Activated T-helper 2 cell treated with anti-CD3 and anti-CD28 coated beads, Interferon-gamma antibody, Interleukin-2, Interleukin-4, amounts not matched to agents 10 μg/mL and 5 μg/mL and 100 μg/mL, durations not matched to agents 14 hours and 24 hours and 36 hours (primary cell): ENCODE results near the gene DUS1L. TPM values are rescaled to one million over a fixed set of nuclear protein-coding genes. Genes with fewer than 3 reads are reported as not detected.

Source experiments
- DNase-seq: peaks from one replicate; pipeline ENCODE4 v3.0.0; 2021; ENCODE audit warnings: low spot score
- H3K27ac Mint-ChIP-seq: one replicate; pipeline ENCODE4 v1.8.0; 2021; ENCODE audit warnings: mixed read lengths
- H3K27me3 Mint-ChIP-seq: one replicate; pipeline ENCODE4 v1.8.0; 2021; ENCODE audit warnings: low read depth, mixed read lengths
- H3K36me3 Mint-ChIP-seq: one replicate; pipeline ENCODE4 v1.8.0; 2021; ENCODE audit warnings: low read depth, mixed read lengths
- H3K4me1 Mint-ChIP-seq: one replicate; pipeline ENCODE4 v1.8.0; 2021; ENCODE audit warnings: low read depth, mixed read lengths
- H3K4me3 Mint-ChIP-seq: one replicate; pipeline ENCODE4 v1.8.0; 2021; ENCODE audit warnings: low read depth, mild to moderate bottlenecking, moderate library complexity, mixed read lengths
- H3K9me3 Mint-ChIP-seq: one replicate; pipeline ENCODE4 v1.8.0; 2021; ENCODE audit warnings: mixed read lengths
- intact Hi-C: fragments of 100-400 bp; cut with micrococcal nuclease; formaldehyde crosslinking; loops from one replicate; pipeline ENCODE4 v1.15.1; 2023
- total RNA-seq: library from RNA; stranded (reverse); gene quantifications from 2 replicates; pipeline ENCODE4 v1.2.3, GENCODE V29; 2022

DUS1L gene
- total RNA-seq, 1 donor from 2014 or later, result 154 TPM

DNA sequence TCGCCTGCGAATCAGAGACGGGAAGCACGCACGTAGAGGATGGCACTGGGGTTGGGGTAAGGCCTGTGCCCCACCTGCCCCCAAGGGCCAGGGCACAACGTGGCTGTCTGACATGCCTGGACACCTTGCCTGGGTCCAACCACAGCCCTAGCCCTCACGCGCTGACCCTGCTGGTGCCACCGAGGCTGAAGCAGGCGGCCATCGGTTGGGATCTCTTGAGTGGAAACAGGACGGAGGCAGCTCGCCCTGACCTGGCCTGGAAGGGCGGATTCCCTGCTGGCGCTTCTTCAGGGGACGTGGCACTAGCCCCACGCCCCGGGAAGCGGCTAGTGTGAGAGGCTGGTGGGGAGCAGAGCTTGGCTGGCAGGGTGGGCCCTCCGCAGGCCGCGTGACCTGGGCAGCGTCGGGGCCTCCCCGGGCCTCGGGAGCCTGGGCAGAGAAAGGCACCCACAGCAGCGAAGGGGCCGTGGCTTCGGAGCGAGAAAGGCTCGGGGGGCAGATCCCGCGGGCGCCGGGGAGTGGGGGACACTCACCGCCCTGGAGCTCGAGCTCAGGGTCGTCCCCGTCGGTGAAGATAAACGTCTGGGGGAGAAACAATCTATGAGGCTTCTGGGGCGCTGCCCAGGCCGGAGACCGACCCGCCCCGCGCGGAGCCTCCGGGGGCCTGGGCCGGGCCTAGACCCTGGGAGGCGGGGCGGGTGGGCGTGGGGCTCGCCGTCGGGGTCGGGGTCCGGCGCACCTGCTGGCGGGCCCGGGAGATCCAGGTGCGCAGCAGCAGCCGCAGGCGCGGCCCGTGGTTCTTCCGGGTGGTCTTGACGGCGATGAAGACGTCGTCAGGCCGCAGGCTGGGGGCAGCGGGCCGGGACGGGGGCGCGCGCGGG lies 14.6 kb downstream of the DUS1L start:
- intact Hi-C loops, result no loop called here
- no peaks in the 10 kb centered on the region for H3K27me3 Mint-ChIP-seq
- peak overlapping the region; percentile 87 for H3K4me3 Mint-ChIP-seq
- H3K4me1 Mint-ChIP-seq, result peaks cover 7% of the 10 kb centered on the region
- no peak for DNase-seq
- H3K36me3 Mint-ChIP-seq, result peaks cover 10% of the 10 kb centered on the region
- no peaks in the 10 kb centered on the region for H3K9me3 Mint-ChIP-seq
- H3K27ac Mint-ChIP-seq, result peak overlapping the region; percentile 76

DNA sequence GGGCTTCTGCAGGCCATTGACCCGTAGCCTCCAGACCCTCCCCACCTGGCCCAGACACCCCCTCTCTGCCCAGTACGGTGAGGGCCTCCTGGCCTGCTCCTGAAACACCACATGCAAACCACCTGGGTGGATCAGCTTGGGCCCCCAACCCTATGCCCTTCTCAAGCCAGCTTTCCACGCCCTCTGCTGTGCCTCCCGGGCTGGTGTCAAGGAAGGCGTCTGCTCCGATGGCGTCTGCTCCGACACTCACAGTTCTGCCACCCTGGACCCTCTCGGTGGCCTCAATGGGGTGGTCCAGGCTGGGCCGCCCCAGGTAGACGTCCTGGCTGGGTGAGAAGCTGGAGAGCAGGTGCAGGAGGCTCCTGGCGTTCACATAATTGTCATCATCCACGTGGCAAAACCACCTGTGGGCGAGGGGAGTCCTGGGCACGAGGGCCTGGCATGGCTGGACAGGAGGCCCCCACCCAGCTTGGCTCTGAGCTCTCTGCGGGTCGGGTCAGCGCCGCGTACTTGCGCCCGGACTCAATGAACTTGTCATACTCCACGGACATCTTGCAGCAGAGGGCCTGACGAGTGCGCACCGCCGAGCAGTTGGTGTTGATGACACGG lies 15.3 kb downstream of the DUS1L start:
- H3K27ac Mint-ChIP-seq, result peak overlapping the region; percentile 76
- H3K9me3 Mint-ChIP-seq, result no peaks in the 10 kb centered on the region
- intact Hi-C loops, result no loop called here

DNA sequence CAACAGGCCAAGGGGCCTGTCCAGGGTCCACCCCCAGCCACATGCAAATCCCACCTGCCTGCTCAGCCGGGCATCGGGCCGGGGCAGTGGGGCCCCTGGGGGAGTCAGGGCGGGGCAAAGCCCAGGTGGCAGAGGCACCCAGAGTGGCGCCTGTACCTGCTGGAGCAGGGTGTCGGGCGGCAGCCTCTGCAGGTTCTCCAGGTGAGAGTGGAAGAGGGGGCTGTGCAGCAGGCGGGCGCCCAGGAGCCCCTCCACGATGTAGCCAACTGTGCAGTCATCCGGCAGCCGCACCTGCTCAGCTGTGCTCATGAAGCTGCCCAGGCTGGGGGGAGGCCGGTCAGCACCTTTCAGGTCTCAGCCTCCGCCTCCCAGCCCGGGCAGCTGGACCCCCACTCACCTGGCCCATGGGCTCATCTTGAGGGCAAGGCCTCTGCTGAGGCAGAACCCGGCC lies 16.1 kb downstream of the DUS1L start:
- Mint-ChIP-seq H3K4me1 (peaks cover 7% of the 10 kb centered on the region), H3K27me3 (no peaks in the 10 kb centered on the region), H3K4me3 (no peak overlapping the region), H3K36me3 (peaks cover 5% of the 10 kb centered on the region), H3K9me3 (no peaks in the 10 kb centered on the region), H3K27ac (no peak overlapping the region)
- intact Hi-C loops, result no loop called here
- no peak for DNase-seq

More for the DNA sequence above, 15.3 kb downstream of the DUS1L start:
- Mint-ChIP-seq H3K4me1 (peaks cover 7% of the 10 kb centered on the region), H3K4me3 (peak overlapping the region; percentile 87), H3K27me3 (no peaks in the 10 kb centered on the region), H3K36me3 (peaks cover 10% of the 10 kb centered on the region)
- DNase-seq, result no peak

DNA sequence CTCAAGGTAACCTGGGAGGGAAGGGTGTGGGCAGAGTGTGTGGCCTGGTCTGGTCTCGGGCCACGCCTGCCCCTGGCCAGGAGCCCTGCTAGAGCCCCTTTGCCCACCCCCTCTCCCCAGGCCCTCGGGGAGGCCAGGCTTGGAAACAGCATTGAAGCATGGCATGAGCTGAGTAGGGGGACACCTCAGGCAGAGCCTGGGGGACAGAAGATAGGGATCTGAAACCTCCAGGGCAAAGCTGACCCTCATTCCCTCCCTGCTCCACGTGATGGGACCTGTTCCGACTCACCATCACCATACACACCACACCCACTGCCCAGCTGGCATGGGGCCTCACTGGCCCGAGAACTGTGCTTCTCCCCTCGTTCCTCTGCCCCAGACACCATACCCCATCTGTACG lies 16.5 kb downstream of the DUS1L start:
- no peaks in the 10 kb centered on the region for H3K9me3 Mint-ChIP-seq
- H3K4me1 Mint-ChIP-seq, result peaks cover 7% of the 10 kb centered on the region
- peak overlapping the region; percentile 37 for H3K4me3 Mint-ChIP-seq
- peaks cover 5% of the 10 kb centered on the region for H3K36me3 Mint-ChIP-seq
- H3K27me3 Mint-ChIP-seq, result no peaks in the 10 kb centered on the region
- no peak for DNase-seq
- no peak overlapping the region for H3K27ac Mint-ChIP-seq
- intact Hi-C loops, result no loop called here

DNA sequence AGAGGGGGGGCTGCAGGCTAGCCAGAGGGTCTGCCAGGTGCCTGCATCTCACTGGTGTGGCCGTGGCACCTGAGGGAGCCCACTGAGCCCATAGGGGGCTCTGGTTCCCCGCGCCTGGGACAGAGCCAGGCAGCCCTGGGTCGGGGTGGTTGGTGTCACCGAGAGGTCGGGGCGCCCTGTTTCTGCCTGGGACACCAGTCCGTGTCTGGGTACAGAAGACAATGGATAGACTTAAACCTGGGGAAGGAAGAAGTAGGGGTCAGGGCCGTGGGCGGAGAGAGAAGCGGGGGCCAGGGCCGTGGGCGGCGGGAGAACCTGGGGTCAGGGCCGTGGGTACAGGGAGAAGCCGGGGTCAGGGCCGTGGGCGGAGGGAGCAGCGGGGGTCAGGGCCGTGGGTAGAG lies 17.0 kb downstream of the DUS1L start:
- Mint-ChIP-seq H3K27ac (no peak overlapping the region), H3K4me1 (peaks cover 7% of the 10 kb centered on the region), H3K9me3 (no peaks in the 10 kb centered on the region), H3K4me3 (peak overlapping the region; percentile 21), H3K36me3 (peaks cover 5% of the 10 kb centered on the region), H3K27me3 (no peaks in the 10 kb centered on the region)
- intact Hi-C loops, result no loop called here
- no peak for DNase-seq

DNA sequence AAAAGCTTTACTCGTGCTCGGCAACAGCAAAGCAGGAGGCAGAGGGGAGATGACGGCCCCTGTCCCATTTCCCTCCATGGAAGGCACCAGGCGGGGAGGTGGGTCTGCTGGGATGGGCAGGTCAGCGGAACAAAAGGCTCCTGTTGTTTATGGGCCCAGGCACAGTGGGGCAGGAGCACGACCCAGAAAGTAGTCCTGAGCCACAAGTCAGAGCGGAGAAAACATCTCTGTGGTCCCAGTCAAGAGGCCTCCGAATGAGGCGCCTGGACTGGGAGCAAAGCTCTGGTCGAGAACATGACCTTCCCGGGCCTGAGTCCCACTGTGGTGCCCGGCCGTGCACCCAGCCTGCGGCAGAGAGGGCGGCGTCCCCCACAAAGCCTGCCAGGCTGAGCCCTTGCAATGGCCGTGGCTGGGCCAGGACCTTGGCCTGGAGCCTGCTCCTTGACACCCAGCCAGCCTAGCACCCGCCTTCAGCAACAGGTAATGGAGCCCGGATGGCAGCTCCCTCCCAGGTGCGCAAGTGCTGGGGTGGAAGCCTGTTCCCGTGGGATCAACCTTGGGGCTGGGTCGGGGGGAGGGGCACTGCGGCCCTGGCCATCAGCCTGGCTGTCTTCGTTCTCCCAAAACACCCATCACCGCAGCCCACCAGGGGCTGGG lies 17.6 kb downstream of the DUS1L start:
- H3K36me3 Mint-ChIP-seq, result peaks cover 5% of the 10 kb centered on the region
- H3K27me3 Mint-ChIP-seq, result no peaks in the 10 kb centered on the region
- intact Hi-C loops, result no loop called here
- no peaks in the 10 kb centered on the region for H3K9me3 Mint-ChIP-seq
- DNase-seq, result no peak
- H3K4me1 Mint-ChIP-seq, result peaks cover 7% of the 10 kb centered on the region
- no peak overlapping the region for H3K4me3 Mint-ChIP-seq
- no peak overlapping the region for H3K27ac Mint-ChIP-seq

DNA sequence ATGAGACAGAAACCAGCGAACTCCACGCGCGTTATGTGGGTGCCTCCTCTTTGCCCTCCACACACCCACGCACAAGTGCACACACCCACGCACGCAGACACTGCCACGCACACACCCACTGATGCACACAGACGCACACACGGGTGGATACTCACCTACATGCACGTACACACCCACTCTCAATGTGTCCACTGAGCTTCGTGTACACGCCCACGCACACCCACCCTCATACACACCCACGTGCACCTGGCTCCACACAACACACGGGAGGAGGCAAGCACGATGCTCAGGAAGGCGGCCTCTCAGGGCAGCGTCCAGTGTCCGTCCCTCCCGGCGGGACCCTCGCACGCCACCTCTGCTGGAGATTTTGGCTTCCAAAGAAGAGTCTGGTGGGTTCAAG lies 18.2 kb downstream of the DUS1L start:
- Mint-ChIP-seq H3K9me3 (no peaks in the 10 kb centered on the region), H3K4me1 (peaks cover 7% of the 10 kb centered on the region), H3K4me3 (no peak overlapping the region), H3K36me3 (peaks cover 5% of the 10 kb centered on the region), H3K27ac (no peak overlapping the region), H3K27me3 (no peaks in the 10 kb centered on the region)
- no peak for DNase-seq
- intact Hi-C loops, result no loop called here

DNA sequence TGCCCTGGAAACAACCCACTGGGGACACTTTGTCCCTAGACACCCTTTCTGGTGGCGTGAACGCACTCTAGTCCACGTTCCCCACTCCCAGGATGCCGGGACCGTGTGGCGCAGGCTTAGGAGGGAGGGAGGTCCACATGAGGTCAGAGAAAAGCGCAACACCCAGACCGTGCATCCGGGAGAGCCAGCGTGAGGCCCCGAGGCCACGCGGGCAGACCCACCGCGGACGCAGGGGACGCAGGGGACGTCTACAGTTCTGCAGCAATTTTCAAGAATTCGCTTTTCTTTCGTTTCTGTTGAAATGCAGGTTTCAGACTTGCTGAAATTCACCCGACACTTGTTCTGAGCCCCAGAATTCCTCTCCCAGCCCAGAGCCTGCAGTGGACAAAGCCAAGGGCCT lies 18.7 kb downstream of the DUS1L start:
- peaks cover 5% of the 10 kb centered on the region for H3K36me3 Mint-ChIP-seq

DNA sequence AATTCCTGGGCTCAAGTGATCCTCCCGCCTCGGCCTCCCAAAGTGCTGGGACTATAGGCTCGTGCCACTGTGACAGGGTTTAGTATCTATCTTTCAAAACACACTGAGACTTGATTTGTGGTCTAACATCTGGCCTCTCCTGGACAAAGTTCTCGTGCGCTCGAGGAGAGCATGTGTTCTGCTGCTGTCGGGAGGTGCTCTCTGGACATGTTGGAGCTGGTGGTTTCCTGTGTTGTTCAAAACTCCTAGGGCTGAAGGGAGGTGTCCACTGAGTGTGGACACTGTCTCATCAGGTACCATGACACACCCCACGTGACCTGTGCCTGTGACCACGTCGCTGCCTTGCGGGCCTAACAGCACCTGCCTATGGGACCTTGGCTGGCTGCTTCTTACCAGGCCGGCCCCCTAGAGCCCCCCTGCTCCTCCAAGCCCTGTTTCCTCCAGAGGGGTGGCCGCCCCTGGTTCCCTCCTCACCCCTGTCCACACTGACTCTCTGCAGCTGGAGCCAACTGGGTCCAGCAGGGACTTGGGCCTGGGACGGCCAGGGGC lies 19.6 kb downstream of the DUS1L start:
- Mint-ChIP-seq H3K4me3 (no peak overlapping the region), H3K9me3 (no peaks in the 10 kb centered on the region), H3K36me3 (peaks cover 5% of the 10 kb centered on the region), H3K27me3 (no peaks in the 10 kb centered on the region), H3K4me1 (peaks cover 7% of the 10 kb centered on the region), H3K27ac (no peak overlapping the region)
- intact Hi-C loops, result no loop called here
- DNase-seq, result no peak

More for the DNA sequence above, 18.7 kb downstream of the DUS1L start:
- no peak for DNase-seq
- H3K4me3 Mint-ChIP-seq, result peak overlapping the region; percentile 17
- H3K27me3 Mint-ChIP-seq, result no peaks in the 10 kb centered on the region
- intact Hi-C loops, result no loop called here
- no peak overlapping the region for H3K27ac Mint-ChIP-seq
- no peaks in the 10 kb centered on the region for H3K9me3 Mint-ChIP-seq
- peaks cover 7% of the 10 kb centered on the region for H3K4me1 Mint-ChIP-seq

DNA sequence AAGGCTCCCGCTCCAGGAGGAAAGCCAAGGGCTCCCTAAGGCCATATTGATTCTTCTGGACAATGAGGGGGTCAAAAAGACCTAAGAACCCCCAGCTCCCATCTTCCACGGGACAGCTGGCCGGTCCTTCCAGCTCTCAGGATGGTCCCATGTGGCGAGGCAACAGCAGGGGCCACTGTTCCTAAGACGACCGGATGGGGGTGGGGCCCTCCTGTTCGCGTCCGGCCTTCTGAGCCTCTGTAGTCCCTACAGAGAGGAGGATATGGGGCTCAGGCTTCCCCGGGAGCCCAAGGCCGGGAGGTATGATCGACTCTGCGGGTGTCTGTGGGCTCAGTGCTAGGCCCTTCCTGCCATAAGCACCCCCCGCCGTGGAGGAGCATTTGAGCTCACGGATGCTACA lies 22.1 kb downstream of the DUS1L start:
- Mint-ChIP-seq H3K27ac (no peak overlapping the region), H3K4me3 (no peak overlapping the region), H3K27me3 (no peaks in the 10 kb centered on the region), H3K4me1 (peaks cover 7% of the 10 kb centered on the region), H3K36me3 (no peaks in the 10 kb centered on the region), H3K9me3 (no peaks in the 10 kb centered on the region)
- intact Hi-C loops, result no loop called here
- no peak for DNase-seq

DNA sequence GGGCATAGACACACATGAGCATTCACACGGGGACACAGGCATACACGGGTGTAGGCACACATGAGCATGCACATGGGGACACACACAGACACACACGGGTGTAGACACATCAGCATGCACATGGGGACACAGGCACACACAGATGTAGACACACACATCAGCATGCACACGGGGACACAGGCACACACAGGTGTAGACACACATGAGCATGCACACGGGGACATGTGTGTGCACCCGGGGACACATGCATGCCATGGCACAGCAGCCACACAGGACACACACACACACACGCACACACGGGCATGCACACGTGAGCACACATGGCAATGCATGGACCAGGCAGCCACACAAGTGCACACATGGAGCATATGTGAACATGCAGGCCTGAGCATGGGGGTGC lies 23.0 kb downstream of the DUS1L start:
- no peaks in the 10 kb centered on the region for H3K9me3 Mint-ChIP-seq
- no peak for DNase-seq
- no peak overlapping the region for H3K27ac Mint-ChIP-seq
- H3K4me1 Mint-ChIP-seq, result peaks cover 11% of the 10 kb centered on the region
- no peaks in the 10 kb centered on the region for H3K27me3 Mint-ChIP-seq
- H3K36me3 Mint-ChIP-seq, result no peaks in the 10 kb centered on the region
- H3K4me3 Mint-ChIP-seq, result no peak overlapping the region
- intact Hi-C loops, result no loop called here

DNA sequence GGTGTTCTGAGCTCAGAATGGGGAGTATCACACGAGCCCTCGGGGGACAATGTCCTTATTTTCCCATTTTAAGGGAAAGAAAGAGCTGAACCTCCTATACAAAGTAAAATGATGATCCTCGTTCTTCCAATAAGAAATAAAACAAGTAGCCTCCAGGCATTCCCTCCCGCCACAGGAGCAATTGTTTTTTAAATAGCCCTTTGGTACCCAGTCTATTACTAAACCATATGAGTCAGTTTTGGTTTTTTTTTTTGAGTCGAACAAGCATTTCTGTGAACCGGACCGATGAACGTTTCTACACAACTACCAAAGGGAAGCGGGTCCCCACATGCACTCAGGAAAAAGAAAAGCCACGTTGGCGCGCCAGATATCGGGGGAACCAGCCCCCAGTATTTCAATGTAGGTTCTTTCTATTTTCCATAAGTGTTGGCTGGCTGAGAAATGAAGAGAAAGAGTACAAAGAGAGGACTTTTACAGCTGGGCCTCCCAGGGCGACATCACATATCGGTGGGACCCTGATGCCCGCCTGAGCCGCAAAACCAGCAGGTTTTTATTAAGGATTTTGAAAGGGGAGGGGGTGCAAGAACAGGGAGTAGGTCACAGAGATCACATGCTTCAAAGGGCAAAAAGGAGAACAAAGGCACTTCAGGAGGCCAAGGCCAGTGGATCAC lies 24.3 kb downstream of the DUS1L start:
- Mint-ChIP-seq H3K27me3 (no peaks in the 10 kb centered on the region), H3K36me3 (peaks cover under 1% of the 10 kb centered on the region), H3K4me3 (no peak overlapping the region), H3K9me3 (no peaks in the 10 kb centered on the region), H3K27ac (no peak overlapping the region), H3K4me1 (peaks cover 8% of the 10 kb centered on the region)
- DNase-seq, result no peak
- intact Hi-C loops, result no loop called here
